ENCODE results near the gene PCDHGB1.
"Not testable (repeated sequence)": the region's sequence is repeated elsewhere in the genome, so short reads cannot be mapped to it uniquely, and the experiment has no call there.

The PCDHGB1 gene

DNA sequence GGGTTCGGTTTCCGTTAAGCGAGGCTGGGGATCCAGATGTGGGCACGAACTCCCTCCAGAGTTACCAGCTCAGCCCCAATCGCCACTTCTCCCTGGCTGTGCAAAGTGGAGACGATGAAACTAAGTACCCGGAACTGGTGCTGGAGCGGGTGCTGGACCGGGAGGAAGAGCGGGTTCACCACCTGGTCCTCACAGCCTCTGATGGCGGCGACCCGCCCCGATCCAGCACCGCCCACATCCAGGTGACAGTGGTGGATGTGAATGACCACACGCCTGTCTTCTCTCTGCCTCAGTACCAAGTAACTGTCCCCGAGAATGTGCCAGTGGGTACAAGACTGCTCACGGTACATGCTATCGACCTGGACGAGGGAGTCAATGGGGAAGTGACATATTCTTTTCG lies 33.4 kb downstream of the PCDHGB1 start:
- DNase-seq (ENCODE audit: low read depth), result no peak

- DNase-seq (ENCODE audit: low read depth), result no peak
Measured at GRCh38 chr5:141384471-141385267, 34.8 kb downstream of the PCDHGB1 start.

GRCh38 chr5:141387557-141388311 lies 37.8 kb downstream of the PCDHGB1 start, which contains the start of gene PCDHGB4:
PCDHGB4 (plus strand) TSS chr5:141387698; CDS start chr5:141387885, 187 bp downstream.
- DNase-seq (ENCODE audit: low read depth), result not testable (repeated sequence)

- no peak for DNase-seq (ENCODE audit: low read depth)
Measured at GRCh38 chr5:141388661-141389060, 38.8 kb downstream of the PCDHGB1 start.

- DNase-seq (ENCODE audit: low read depth), result no peak
Measured at GRCh38 chr5:141389153-141390042, 39.5 kb downstream of the PCDHGB1 start.

DNA sequence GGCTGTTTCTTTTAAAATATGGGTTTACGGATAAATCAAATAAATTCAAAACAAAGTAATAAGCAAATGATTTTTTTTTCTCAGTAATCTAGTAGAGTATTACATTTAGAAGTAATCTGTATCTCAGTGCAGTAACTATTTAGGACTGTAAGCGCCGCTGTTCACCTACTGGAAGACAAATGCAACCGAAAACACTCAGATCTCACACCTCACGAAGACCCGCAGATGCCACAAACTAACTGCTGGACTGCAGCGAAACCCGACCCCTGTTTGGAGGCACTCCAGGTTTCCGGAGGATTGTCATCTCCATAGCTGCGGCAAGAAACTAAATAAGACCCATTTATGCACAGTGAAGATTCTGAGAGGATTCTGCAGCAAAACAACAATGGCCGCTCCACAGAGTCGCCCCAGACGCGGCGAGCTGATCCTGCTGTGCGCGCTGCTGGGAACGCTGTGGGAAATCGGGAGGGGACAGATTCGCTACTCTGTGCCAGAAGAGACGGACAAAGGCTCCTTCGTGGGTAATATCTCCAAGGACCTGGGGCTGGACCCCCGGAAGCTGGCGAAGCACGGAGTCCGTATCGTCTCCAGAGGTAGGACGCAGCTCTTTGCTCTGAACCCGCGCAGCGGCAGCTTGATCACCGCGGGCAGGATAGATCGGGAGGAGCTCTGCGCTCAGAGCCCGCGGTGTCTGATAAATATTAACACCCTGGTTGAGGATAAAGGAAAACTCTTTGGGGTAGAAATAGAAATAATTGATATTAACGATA lies 42.7 kb downstream of the PCDHGB1 start, which contains the start of gene PCDHGA8:
TSS of gene PCDHGA8 (plus strand) at position 205 of the 770 bp plus-strand sequence. CDS start at position 386, 181 bp downstream.
- DNase-seq (ENCODE audit: low read depth), result no peak

DNA sequence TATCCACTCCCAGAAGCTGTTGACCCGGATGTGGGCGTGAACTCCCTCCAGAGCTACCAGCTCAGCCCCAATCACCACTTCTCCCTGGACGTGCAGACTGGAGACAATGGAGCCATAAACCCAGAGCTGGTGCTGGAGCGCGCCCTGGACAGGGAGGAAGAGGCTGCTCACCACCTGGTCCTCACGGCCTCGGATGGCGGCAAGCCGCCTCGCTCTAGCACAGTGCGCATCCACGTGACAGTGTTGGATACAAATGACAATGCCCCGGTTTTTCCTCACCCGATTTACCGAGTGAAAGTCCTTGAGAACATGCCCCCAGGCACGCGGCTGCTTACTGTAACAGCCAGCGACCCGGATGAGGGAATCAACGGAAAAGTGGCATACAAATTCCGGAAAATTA lies 43.4 kb downstream of the PCDHGB1 start:
- DNase-seq (ENCODE audit: low read depth), result no peak

- DNase-seq (ENCODE audit: low read depth), result not testable (repeated sequence)
Measured at GRCh38 chr5:141394401-141395187, 44.7 kb downstream of the PCDHGB1 start.

DNA sequence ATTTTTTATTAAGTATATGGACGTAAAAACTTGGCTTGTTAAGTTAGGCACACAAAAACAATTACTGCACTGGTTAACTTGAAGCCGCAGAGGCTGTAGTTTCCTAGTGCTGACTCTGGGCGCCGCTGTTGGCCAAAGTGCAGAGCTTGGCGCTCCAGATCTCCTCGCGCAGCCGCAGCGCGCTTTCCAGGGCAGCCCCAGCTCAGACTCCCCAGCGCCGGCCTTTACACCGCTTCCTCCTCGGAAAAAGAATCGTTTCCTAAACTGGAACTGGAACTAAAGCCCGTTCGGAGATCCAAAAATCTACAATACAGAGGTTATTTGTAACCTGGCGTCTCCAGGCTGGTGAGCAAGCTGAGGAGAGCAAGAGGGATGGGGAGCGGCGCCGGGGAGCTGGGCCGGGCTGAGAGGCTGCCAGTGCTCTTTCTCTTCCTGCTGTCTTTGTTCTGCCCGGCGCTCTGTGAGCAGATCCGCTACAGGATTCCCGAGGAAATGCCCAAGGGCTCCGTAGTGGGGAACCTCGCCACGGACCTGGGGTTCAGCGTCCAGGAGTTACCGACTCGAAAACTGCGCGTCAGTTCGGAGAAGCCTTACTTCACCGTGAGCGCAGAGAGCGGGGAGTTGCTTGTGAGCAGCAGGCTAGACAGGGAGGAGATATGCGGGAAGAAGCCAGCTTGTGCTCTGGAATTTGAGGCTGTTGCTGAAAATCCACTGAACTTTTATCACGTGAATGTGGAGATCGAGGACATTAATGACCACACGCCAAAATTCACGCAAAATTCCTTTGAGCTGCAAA lies 48.1 kb downstream of the PCDHGB1 start, which contains the start of gene PCDHGB5:
TSS of gene PCDHGB5 (plus strand) at position 192 of the 796 bp plus-strand sequence. CDS start at position 373, 181 bp downstream.
- DNase-seq (ENCODE audit: low read depth), result not testable (repeated sequence)

DNA sequence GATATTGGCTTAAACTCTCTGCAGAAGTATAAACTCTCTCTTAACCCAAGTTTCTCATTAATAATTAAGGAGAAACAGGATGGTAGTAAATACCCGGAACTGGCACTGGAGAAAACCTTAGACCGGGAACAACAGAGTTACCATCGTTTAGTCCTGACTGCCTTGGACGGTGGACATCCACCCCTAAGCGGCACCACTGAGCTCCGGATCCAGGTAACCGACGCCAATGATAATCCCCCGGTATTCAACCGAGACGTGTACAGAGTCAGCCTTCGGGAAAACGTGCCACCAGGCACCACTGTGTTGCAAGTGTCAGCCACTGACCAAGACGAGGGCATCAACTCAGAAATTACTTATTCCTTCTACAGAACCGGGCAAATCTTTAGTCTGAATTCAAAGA lies 48.7 kb downstream of the PCDHGB1 start:
- DNase-seq (ENCODE audit: low read depth), result no peak

DNA sequence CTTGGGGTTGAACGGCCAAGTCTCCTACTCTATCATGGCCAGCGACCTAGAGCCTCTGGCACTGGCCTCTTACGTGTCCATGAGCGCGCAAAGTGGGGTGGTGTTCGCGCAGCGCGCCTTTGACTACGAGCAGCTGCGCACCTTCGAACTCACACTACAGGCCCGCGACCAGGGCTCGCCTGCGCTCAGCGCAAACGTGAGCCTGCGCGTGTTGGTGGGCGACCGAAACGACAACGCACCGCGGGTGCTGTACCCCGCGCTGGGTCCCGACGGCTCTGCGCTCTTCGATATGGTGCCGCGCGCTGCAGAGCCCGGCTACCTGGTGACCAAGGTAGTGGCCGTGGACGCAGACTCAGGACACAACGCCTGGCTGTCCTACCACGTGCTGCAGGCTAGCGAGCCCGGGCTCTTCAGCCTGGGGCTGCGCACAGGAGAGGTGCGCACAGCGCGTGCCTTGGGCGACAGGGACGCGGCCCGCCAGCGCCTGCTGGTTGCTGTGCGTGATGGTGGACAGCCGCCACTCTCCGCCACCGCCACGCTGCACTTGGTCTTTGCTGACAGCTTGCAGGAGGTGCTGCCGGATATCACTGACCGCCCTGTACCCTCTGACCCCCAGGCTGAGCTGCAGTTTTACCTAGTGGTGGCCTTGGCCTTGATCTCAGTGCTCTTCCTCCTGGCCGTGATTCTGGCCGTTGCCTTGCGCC lies 49.8 kb downstream of the PCDHGB1 start:
- DNase-seq (ENCODE audit: low read depth), result no peak

Measured in stimulated activated CD8-positive, alpha-beta memory T cell treated with anti-CD3 and anti-CD28 coated beads, Interleukin-12 subunit alpha, Interleukin-12 subunit beta, amount 100 ng/mL, for 4 hours (primary cell).